NCI-H510A treated with DMSO at 0.1 percent for 48 hours (cell line): Measurements from ENCODE around the gene CLSTN2.

Source experiments
- DNase-seq: peaks from one replicate; lab custom pipeline; 2025; lab: John Stamatoyannopoulos, UW

CLSTN2 gene

DNA sequence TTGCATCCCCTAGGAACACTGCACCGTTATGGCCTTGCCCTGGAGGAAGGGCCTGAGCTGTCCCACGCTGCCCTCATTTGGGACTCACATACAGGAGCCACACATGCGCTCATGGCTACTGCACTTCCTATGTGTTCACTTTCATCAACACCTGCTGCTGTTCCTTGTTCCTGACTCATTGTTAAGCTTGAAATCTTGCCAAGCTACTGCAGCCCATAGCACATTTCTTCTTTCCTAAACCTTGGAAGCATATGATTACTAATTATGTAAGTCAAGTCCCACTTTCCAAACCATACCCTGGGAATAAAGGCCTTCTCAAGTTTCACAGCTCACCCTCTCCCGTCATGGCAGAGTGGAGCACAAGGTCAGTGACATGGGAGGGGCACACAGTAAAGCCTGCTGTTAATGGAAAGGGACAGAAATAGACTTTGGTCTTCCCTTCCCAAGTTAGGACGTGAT, 307.9 kb downstream of the CLSTN2 start:
- DNase-seq: peak; percentile 19

DNA sequence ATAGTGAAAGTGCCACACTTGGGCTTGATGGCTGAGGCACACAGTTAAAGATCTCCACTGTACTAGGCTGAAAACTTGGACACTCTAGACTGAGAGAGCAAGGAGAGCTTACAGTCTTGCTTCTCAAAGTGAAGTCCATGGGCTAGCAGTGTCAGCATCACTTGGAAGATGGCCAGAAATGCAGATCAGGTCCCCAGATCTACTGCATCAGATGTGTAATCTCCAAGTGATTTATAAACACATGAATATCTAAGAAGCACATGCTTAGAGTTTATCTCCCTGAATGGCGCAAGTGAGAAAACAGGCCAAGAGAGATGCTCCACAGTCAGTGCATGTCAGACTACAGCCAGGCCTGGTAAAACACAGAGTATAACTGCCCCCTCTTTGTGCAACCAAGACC, 308.6 kb downstream of the CLSTN2 start:
- DNase-seq: no peak

DNA sequence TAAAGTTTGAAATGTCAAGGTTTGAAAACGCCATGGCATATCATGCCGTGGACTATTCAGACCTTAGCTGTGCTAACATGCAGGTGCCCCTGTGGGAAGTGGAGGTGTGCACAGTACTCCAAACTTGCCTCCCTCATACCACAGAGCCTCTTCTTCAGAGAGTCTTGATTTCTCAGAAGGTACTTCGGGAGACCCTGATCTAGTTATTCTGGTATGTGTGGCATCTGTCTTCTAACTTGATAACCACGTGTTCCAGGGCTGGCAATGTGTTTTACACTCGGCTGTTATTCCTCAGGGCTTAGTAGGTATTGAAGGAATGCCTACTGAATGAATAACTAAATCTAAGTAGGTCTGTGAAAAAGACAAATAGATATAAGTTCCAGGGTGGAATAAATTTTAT, 309.9 kb downstream of the CLSTN2 start:
- DNase-seq: no peak

DNA sequence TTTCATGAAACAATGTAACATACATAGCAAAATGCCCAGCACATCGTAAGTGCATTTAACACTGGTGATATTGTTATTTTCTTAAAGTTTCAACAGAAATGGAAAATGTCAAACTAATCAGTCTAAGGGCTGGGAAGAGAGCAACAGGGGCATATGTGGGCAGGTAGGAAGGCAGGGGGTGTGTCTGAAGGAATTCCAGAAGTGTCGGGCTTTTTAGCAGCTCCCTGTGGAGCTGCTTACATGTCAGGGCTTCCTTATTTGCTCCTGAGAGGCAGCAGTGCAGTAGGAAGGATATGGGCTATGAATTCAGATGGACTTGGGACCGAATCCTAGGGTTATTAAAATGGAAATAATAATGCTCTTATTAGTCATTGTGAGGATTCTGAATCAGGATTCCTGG, 311.6 kb downstream of the CLSTN2 start:
- DNase-seq: no peak

DNA sequence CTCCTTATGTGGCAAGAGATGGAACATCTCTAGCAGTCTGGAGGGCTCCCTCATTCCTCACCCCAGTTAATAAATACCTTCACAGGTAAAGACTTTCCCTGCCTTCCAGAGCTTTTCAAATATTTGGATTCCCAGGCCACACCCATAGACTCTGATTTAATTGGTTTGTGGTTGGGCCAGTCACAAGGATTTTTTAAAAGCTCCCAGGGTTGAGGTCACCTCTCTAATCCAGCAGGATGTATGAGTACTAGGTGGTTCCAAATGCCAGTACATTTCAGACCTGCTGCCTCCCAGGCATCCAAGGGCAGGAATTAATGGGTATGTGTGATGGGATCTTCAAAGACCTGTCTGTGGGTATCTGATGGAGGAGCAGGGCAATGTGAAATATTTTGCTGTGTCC, 312.8 kb downstream of the CLSTN2 start:
- DNase-seq: no peak

DNA sequence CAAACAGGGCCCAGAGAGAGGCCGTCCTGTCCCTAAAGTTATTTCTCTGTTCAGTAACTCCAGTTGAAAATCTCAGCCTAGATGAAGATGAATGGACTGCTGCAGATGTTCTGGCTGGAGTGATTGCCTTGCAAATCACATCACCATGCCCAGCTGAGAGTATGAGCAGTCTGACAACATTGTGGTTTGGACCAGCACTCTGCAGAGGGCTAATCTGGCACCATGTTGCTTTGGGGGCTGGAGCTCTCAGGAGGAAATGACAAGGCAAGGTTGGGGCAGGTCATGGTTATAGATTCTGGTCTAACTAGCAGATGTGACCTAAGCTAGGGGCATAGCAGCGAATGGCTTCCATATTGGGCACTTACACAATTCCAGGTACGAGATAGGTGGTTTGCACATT, 314.2 kb downstream of the CLSTN2 start:
- DNase-seq: no peak

DNA sequence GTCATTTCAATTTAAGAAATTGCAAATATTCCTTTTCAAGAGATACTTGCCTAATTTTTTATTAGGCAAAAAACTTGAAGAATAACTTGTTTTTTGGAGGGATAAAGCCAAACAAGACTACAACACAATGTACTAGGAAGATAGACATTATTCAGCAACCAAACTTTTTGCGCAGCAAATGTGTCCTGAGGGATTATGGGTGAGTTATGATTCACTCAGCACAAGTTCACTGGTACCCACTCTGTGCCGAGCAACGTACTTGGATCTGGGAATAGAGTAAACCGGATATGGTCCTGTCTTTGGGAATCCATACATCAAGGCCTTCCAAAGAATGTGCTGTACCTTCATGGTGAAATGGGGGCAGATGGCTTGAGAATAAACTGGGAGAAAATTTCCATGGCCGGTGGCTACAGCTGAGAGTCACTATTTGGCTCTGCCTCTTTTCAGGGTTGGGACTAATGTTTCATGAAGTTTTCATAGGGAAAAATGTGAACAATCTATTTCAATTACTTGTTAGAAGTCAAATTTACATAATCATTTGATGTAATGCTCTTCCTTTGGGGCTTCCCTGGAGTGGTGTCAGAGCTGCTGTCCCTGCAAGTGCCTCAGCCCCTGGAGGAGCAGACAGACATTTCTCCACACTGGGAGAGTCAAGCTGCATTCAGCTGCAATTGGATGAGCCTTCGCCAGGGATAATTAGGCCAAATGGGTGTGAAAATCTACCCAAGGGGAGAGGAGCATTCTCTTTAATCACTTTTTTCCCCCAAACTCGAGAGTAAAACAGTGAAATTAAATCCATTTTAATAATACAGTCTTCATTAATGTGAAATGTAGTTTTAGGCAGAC, 315.2 kb downstream of the CLSTN2 start:
- DNase-seq: no peak

DNA sequence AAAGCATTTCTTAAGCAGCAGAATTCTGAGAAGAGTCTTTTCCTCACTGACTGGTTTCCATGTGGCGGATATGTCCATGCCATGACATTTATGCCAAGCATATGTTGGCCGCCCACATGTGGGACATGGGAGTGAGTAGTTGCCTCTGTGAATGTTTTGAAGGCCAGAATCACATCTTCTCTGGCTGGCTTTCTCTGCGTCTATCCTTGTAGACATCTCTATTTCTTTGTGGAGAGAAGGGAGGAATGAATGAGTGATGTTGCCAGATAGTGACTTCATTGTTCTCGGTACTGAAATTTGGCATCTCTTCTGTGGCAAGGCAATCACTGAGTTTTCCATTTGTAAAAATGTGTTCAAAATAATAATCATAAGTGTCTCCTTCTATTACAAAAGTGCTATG, 316.0 kb downstream of the CLSTN2 start:
- DNase-seq: no peak

DNA sequence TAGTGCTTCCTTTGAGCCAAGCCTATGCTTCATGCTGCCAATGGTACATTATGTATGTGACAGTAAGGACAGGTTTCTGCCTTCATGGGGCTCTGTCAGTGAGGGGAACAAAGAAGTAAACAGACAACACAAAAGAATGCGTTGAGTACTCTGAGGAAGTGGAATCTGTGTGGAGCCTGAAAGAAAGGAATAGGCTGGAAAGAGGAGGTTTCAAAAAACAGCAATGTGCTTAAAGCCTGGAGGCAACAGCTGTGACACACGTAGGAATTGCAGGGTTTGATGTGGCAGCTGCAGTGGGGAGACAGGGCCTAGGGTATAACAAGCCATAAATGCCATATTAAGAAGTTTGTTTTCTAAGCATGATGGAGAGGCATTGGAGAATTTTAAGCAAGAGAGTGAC, 316.7 kb downstream of the CLSTN2 start:
- no peak for DNase-seq

DNA sequence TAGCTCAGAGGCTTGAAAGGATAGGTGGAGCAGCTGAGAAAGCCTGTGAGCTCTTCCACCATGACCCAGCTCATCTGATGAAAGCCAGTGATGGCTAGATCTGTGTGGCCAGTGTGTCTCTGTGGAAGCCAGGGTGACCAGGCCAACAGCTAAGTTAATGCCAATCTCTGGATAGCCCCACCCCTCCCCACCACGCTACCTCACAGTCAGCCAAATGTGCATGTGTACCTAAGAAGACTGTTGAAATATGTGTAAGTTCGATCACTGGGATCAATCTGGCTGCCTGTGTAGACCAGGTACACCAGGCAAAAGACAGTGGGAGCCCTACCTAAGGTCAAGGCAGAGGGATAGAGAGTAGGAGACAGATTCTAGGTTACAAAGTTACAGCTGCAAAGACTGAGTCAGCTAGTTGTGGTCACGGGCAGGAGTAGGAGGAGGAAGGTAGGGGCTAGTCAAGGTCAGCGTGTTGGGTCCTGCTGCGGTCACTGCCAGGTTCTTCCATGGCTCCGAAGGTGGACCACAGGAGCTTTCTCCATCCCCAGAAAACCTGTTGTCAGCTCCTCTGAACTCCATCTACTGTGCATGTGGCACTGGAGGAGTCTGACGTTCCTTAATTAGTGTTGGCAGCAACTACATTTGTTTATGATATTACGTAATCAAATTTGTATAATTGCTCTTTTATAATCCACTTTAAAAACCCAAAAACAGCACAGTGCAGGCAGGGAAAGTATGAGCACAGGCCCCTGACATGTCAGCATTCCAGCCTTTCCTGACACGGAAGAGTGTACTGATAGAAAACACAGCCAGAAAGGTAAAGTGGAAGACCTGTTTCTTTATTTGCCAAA, 318.0 kb downstream of the CLSTN2 start:
- no peak for DNase-seq

DNA sequence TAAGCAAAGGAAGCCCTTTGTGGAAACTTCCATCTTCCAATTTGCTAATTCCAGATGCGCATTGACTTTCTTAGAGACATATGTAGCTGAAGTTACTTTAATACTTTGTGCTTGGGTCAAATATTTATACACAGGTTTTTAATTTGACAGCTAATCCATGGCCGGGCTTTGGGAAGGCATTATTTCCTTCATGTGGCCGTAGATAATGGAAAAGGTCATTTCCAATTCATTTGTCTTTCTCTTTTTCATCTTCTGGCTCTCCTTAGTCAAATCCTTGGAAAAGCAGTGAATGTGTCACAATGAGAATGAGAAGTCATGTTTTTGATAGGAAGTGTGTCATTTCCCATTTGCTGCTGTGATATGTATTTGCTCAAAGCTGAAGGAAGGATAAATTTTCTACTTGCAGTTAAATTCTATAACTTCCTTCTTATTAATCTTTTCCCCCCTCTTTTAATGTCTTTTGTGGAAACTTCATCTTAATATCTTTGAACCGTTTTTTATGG, 323.3 kb downstream of the CLSTN2 start:
- DNase-seq: no peak

DNA sequence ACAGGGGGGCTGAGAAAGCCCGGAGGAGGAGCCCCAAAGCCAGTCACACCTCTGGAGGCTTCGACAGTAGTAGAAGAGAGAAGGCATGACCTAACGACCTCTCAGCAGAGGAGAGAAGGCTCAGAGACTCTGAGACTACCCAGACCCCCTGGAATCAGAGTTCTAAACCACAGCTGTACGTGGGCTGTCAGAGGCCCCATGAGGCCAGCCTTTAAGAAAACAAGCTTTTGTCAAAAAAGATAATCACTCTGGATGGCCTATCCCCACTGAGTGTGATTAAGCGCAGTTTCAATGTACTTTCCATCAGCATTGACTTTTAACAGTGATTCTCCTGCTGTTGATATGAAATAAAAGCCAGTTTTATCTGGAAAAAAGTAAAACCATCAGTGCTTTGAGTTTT, 330.3 kb downstream of the CLSTN2 start:
- DNase-seq: no peak

DNA sequence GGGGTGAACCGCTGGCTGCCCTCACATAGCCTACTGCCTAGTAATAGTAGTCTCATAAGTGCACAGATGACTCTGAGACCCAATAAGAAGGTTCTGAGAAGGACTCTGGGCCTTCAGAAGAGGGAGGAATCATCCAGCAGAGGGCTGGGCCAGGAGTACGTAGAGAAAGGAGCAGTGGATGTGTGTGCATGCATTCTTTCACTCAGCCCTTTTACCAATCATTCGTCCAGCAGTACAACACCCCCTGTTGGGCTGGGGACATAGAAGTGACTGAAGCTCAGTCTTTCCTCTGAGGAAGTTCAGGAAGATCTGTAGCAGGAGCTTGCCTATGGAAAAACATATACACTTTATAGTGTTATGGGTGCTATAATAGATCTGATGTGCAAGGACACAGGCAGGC, 333.1 kb downstream of the CLSTN2 start:
- DNase-seq: no peak

DNA sequence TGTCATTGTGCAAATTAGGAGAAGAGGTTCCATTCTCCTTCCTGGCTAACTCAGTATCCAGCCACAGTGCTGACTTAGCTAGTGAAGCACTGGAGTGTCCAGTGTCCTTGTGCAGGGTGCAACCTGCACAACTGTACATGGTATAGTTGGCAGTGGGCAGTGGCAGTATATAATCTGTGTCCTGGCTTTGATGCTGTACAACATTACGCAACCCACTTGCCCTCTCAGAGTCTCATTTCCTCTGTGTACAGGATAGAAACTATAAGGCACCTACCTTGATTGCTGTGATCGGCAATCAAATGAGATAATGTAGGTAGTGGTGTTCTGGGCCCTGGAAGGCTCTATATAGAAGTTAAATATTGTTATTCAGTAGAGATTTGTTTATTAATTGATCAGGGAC, 333.6 kb downstream of the CLSTN2 start:
- no peak for DNase-seq

DNA sequence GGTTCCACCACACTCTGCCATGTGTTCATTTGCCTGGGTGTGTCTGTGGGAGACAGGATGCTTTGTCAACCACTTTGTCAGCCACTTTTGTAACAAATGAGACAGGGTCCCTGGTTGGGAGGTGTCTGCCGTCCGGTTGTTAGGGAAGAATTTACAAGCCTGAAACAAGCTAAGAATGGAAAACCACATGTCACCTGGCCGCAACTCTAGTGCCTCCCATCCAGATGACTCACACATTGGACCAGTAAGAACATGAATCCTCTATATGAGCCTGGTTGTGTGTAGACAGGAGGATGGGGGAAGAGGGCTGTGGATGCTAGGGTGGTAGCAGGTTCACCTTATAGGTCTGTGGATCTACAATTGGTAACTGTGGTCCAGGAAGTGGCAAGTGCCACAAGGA, 335.3 kb downstream of the CLSTN2 start:
- no peak for DNase-seq

DNA sequence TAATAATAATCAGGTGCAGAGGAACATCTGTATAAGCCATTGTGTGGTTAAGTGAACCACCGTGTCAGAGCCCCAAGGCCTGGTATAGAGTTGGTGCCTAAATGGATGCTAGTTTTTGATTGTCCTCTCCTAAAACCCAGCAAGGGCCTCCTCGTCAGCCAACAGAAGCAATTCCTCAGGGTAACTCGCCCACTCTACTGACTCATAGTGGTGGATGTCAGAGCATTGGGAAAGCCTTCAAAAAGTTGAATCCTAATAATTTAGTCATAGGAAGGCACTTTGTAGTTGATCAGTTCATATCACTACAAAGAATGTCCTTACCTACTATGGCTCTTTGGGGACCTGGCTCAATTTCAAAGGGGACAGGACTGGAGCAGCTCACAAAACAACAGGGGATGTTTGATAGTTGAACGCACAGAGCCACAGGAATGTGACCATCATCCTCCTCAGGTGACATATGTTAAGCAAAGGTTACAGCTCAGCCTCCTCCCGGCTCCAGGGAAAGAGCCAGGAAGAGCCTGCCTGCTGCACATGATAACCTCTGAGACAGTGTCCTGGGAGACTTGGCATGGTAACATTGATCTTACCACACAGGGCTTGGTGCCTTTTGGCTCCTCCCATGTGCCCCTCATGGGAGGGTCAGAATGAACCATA, 338.7 kb downstream of the CLSTN2 start:
- DNase-seq: no peak

DNA sequence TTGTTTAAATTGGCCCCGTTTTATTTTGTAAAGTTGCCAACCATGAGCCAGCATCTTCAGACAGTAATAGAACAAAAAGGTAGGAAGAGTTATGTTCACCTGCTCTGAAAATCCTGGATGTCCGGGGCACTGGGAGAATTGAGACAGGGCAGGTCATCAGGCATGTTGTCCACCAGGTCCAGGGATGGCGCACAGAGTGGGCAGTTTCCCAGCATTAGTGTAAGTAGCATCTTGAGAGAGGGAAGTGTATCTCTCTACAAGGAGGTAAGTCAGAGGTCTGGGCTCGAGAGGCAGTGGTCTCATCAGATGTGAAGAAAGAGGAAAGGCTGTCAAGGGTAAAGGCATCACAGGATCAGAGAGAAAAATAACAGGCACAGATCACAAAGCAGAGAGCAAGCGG, 339.4 kb downstream of the CLSTN2 start:
- no peak for DNase-seq

DNA sequence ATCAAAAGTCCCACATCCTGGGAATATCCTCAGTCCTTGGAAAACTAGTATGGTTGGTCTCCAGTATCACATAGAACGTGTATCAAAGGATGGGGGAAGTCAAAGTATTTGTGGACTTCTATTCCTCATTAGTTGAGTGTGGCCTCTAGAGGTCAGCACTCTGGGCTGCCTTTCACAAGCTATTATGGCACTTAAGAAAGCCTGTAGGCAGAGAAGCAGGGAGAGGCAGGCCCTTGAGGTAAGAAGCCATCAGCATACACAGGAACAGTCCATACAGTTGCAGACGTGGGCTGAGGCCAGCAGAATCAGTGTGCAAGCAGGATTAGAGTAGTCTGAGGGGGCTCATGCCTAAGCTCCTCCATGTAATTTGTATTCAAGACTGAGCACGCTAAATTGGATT, 341.7 kb downstream of the CLSTN2 start:
- peak; percentile 3 for DNase-seq

DNA sequence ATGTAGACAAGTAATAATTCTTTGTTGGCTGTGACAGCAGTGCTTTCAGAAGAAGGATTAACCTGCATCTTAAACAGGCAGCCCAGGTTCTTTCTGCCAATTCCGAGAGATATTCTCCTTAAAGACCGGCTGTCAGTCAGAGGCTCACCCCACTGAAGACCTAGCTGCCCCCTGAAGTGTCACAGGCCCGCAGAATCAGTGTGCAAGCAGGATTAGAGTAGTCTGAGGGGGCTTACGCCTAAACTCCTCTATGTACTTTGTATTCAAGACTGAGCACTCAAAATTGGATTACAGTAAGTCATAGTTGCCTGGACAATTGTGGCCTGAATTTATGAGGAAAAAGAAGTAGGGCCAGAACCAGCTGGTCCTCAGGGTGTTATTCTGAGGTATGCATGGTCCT, 342.9 kb downstream of the CLSTN2 start:
- no peak for DNase-seq

DNA sequence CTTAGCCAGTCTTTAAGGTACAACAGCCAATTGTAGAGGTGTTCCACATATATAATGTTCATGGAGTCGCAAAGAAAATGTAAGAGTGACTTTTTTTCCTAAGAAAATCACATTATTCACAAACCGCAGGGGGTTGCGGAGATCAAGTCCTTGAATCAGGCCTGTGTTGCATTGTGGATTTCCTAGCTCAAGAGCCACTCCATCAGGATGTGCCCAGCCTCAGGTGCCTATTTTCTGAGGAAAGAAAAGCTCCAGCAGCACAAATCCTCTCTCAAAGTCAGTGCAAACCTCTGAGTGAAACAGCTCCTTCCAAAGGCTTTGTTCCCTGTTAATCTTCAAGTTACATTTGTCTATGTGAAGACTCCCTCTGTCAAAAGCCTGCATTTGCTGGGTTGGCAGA, 349.4 kb downstream of the CLSTN2 start:
- DNase-seq: no peak

DNA sequence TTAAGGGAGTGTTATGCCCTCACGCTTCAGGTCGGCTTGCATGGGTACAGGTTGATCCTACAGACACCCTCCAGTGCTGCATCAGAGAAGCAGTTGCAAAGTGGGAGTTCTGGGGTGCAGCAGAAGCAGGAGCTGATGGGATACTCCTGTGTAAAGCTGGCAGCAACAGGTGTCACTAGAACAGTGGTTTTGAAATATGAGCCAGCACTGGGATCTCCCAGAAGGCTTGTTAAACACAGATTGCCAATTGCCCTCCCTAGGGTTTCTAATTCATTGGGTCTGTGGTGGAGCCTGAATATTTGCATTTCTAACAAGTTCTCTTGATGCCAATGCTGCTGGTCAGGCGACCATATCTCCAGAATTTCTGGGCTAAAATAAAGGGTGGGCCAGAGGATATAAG, 350.4 kb downstream of the CLSTN2 start:
- DNase-seq: peak; percentile 37

DNA sequence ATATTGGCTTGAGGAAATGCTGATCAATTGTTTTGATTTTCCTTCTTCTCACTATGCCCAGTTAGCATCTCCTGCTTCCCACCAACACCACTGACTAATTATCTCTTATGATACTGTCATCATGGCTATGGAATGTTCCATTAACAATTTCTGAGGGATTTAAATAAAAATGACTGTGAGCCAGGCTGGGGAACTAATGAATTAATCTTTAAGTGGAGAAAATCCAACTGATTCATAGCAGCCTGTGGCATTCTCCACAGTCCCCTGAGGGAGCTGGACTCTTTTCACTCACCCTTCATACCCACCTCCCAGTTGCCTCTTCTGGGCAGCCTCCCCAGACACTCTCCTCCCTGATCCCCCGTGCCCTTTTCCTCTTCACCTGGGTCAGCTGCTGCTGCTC, 353.6 kb downstream of the CLSTN2 start:
- no peak for DNase-seq

DNA sequence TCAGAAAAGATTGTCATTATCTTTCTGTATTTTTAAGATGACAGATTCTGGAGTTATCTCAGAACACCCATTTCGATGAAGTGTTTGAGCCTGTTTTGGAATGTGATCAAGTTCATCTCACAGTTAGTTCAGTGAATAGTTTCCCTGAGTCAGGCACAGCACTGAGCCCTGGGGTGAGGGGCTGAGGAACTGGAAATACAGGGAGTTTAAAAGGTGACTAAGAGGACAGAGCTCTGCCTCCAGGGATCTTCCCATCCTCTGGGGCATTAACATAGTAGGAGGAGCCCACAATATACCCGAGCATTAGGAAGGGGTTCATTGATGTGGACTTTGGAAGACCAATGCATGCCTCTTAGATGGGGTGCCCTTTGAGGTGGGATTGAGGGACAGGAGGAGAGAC, 355.1 kb downstream of the CLSTN2 start:
- DNase-seq: no peak
